IMR-90 (cell line): ENCODE data around the gene USP6NL. TPM values are rescaled to one million over a fixed set of nuclear protein-coding genes. Genes with fewer than 3 reads are reported as not detected.

Experiments used
- ATAC-seq: fragments of 200-7000 bp; cut with Tn5 transposase; 2 replicates; pipeline ENCODE4 v1.9.1; 2020; ENCODE audit warnings: low read depth, mild to moderate bottlenecking, moderate library complexity
- BruUV-seq: library from RNA; stranded (reverse); fragments of 400-500 nt; replicated peaks from 2 replicates; lab custom pipeline; 2021; lab: Mats Ljungman, UMichigan
- CTCF ChIA-PET: fragments of 300-600 bp; formaldehyde crosslinking; extraction: SDS; loops from one replicate; lab custom pipeline; 2021; ENCODE audit warnings: antibody characterized with exemption; lab: Yijun Ruan, JAX
- POLR2A ChIA-PET: fragments of 300-600 bp; sonication (Branson Sonifier 250); formaldehyde crosslinking; loops from one replicate; lab custom pipeline; 2022; ENCODE audit warnings: antibody characterized with exemption; ENCODE audit not compliant: unreplicated experiment; lab: Charles Lee
- DNase-seq: peaks from one replicate; pipeline ENCODE4 v3.0.0; 2013
- H2AFZ ChIP-seq: replicated peaks from 2 replicates; pipeline ENCODE3; 2013; ENCODE audit warnings: low read length, mild to moderate bottlenecking; ENCODE audit not compliant: poor library complexity
- H2AK5ac ChIP-seq: 2 replicates; pipeline ENCODE4 v1.6.1; 2013; ENCODE audit warnings: low read depth, low read length, inconsistent platforms
- H2AK9ac ChIP-seq: replicated peaks from 2 replicates; pipeline ENCODE3; 2013; ENCODE audit warnings: mild to moderate bottlenecking, low read depth, low read length, moderate library complexity; ENCODE audit not compliant: poor library complexity
- H2BK120ac ChIP-seq: 2 replicates; pipeline ENCODE4 v1.6.1; 2013; ENCODE audit warnings: low read depth, low read length, inconsistent platforms
- H2BK15ac ChIP-seq: 3 replicates; pipeline ENCODE4 v1.6.1; 2013; ENCODE audit warnings: low read depth, low read length, inconsistent platforms
- H2BK20ac ChIP-seq: 2 replicates; pipeline ENCODE4 v1.6.1; 2013; ENCODE audit warnings: low read depth, mild to moderate bottlenecking, inconsistent platforms, low read length, moderate library complexity
- H2BK5ac ChIP-seq: 2 replicates; pipeline ENCODE4 v1.6.1; 2013; ENCODE audit warnings: mild to moderate bottlenecking, low read depth, low read length, inconsistent platforms; ENCODE audit not compliant: poor library complexity, severe bottlenecking
- H3K14ac ChIP-seq: replicated peaks from 2 replicates; pipeline ENCODE4 v1.6.1; 2013; ENCODE audit warnings: low read depth, low read length, inconsistent platforms
- H3K18ac ChIP-seq: 2 replicates; pipeline ENCODE4 v1.6.1; 2013; ENCODE audit warnings: low read depth, low read length, control low read depth
- H3K23ac ChIP-seq: 2 replicates; pipeline ENCODE4 v1.6.1; 2013; ENCODE audit warnings: low read depth, low read length, inconsistent platforms
- H3K27ac ChIP-seq: 2 replicates; pipeline ENCODE4 v1.5.1; 2013; ENCODE audit warnings: mild to moderate bottlenecking, control low read depth, low read length; ENCODE audit not compliant: insufficient read depth
- H3K27me3 ChIP-seq: 2 replicates; pipeline ENCODE4 v1.6.1; 2013; ENCODE audit warnings: low read length; ENCODE audit not compliant: control insufficient read depth, insufficient read depth
- H3K36me3 ChIP-seq: 2 replicates; pipeline ENCODE4 v1.6.1; 2013; ENCODE audit warnings: low read length, mixed read lengths; ENCODE audit not compliant: control insufficient read depth, insufficient read depth
- H3K4ac ChIP-seq: 2 replicates; pipeline ENCODE4 v1.6.1; 2013; ENCODE audit warnings: low read depth, low read length, inconsistent platforms
- H3K4me1 ChIP-seq: 2 replicates; pipeline ENCODE4 v1.6.1; 2013; ENCODE audit warnings: low read length, mixed read lengths; ENCODE audit not compliant: control insufficient read depth, insufficient read depth
- H3K4me2 ChIP-seq: 2 replicates; pipeline ENCODE4 v1.6.1; 2013; ENCODE audit warnings: low read depth, mild to moderate bottlenecking, control low read depth, low read length, moderate library complexity
- H3K4me3 ChIP-seq: 2 replicates; pipeline ENCODE4 v1.5.1; 2013; ENCODE audit warnings: low read depth, mild to moderate bottlenecking, control low read depth, low read length, moderate library complexity; ENCODE audit not compliant: insufficient read depth
- H3K56ac ChIP-seq: 2 replicates; pipeline ENCODE4 v1.6.1; 2013; ENCODE audit warnings: low read length, inconsistent platforms; ENCODE audit not compliant: insufficient read depth; ENCODE audit errors: extremely low read depth
- H3K79me1 ChIP-seq, 2 experiments: 2 replicates each; pipeline ENCODE4 v1.6.1; 2013; ENCODE audit warnings: low read length in 2 of 2, inconsistent platforms in 1 of 2, low read depth in 1 of 2
- H3K9ac ChIP-seq: 2 replicates; pipeline ENCODE4 v1.6.1; 2013; ENCODE audit warnings: low read depth, low read length, control low read depth
- H3K9me1 ChIP-seq: 2 replicates; pipeline ENCODE4 v1.6.1; 2013; ENCODE audit warnings: low read length, inconsistent platforms; ENCODE audit not compliant: insufficient read depth
- H3K9me3 ChIP-seq: 2 replicates; pipeline ENCODE4 v1.6.1; 2013; ENCODE audit warnings: low read length; ENCODE audit not compliant: control insufficient read depth, insufficient read depth
- H4K20me1 ChIP-seq: 2 replicates; pipeline ENCODE4 v1.6.1; 2013; ENCODE audit warnings: low read length, inconsistent platforms; ENCODE audit not compliant: insufficient read depth
- H4K5ac ChIP-seq: 2 replicates; pipeline ENCODE4 v1.6.1; 2013; ENCODE audit warnings: mild to moderate bottlenecking, low read depth, low read length, control low read depth
- H4K8ac ChIP-seq, 2 experiments: 2 replicates each; pipeline ENCODE4 v1.6.1; 2013; ENCODE audit warnings: low read depth in 2 of 2, low read length in 2 of 2, control low read depth in 1 of 2, inconsistent platforms in 1 of 2
- H4K91ac ChIP-seq: 2 replicates; pipeline ENCODE4 v1.6.1; 2013; ENCODE audit warnings: low read depth, low read length, inconsistent platforms; ENCODE audit not compliant: insufficient read depth
- CHD1 ChIP-seq: IDR thresholded peaks from 2 replicates; pipeline ENCODE4 v1.6.1; 2012; ENCODE audit warnings: low read depth, low read length, improper control_type of control experiment
- FOS ChIP-seq: fragments of 150-350 bp; IDR thresholded peaks from 2 replicates; pipeline ENCODE4 v1.6.1; 2016; ENCODE audit warnings: low read depth, low read length
- MAFK ChIP-seq: IDR thresholded peaks from 2 replicates; pipeline ENCODE4 v1.6.1; 2012; ENCODE audit warnings: low read depth, low read length, improper control_type of control experiment
- NFE2L2 ChIP-seq: fragments of 150-350 bp; IDR thresholded peaks from 2 replicates; pipeline ENCODE4 v1.6.1; 2016; ENCODE audit warnings: low read depth, mild to moderate bottlenecking, low read length
- POLR2A ChIP-seq: IDR thresholded peaks from 2 replicates; pipeline ENCODE4 v1.6.1; 2012; ENCODE audit warnings: mild to moderate bottlenecking, low read depth, low read length
- RCOR1 ChIP-seq: IDR thresholded peaks from 2 replicates; pipeline ENCODE4 v1.6.1; 2012; ENCODE audit warnings: mild to moderate bottlenecking, low read length, improper control_type of control experiment; ENCODE audit not compliant: insufficient replicate concordance
- WGBS, 2 experiments: methylation state at CpG; one replicate each; pipeline versions ENCODE4 v1.1.5 to v1.1.7; 2013; ENCODE audit warnings: missing lambda C conversion rate in 2 of 2; ENCODE audit not compliant: insufficient read length in 1 of 2; ENCODE audit errors: extremely low coverage in 2 of 2; 5-methylcytosine and 5-hydroxymethylcytosine counted together
- dilution Hi-C: fragments of 300-500 bp; cut with HindIII; formaldehyde crosslinking; loops from one replicate; pipeline ENCODE4 v1.14.3; 2018; ENCODE audit warnings: low sequenced_read_pairs; ENCODE audit not compliant: unreplicated experiment
- in situ Hi-C: fragments of 300-500 bp; cut with MboI; formaldehyde crosslinking; loops from 3 replicates; pipeline ENCODE4 v1.14.3; 2019; ENCODE audit warnings: low sequenced_read_pairs, inconsistent platforms, mixed read lengths
- intact Hi-C: fragments of 100-400 bp; cut with micrococcal nuclease; formaldehyde crosslinking; loops from 2 replicates; pipeline ENCODE4 v1.10.0; 2022
- polyA plus RNA-seq, 3 experiments: library from polyadenylated mRNA; depleted of rRNA; stranded (reverse); fragments of >200 nt; gene quantifications; 2 replicates each; pipeline ENCODE4 v1.2.3, GENCODE V29; 2012; ENCODE audit warnings: low replicate concordance in 1 of 3
- total RNA-seq: library from RNA; depleted of rRNA; stranded (reverse); fragments of >200 nt; gene quantifications from 2 replicates; pipeline ENCODE4 v1.2.3, GENCODE V29; 2012
- TF ChIP-seq, protein P1 (sequence below): fragments of 150-350 bp; IDR thresholded peaks from 2 replicates; pipeline ENCODE4 v1.6.1; 2017; ENCODE audit warnings: mild to moderate bottlenecking, antibody characterized with exemption, low read length, low read depth

USP6NL gene
- total and polyA plus RNA-seq, 2 of the 4 experiments (the other 2 are of a cell fraction): 7.8 to 9.1 TPM

GRCh38 chr10:11522821-11523245, 88.6 kb downstream of the USP6NL start:
- no CpG with 5 or more reads among the region's 4 CpGs for WGBS, 2 experiments
- Histone ChIP-seq H2BK20ac (no peak overlapping the region), H4K20me1 (no peaks in the 10 kb centered on the region), H3K9ac (no peak overlapping the region), H3K4ac (no peak overlapping the region), H3K9me3 (no peaks in the 10 kb centered on the region), H3K23ac (no peak overlapping the region), H2AK9ac (no peak overlapping the region), H2AK5ac (no peak overlapping the region), H3K4me2 (no peak overlapping the region), H3K14ac (no peak overlapping the region), H2BK120ac (no peak overlapping the region), H3K18ac (no peak overlapping the region), H4K91ac (no peak overlapping the region), H2BK15ac (no peak overlapping the region), H3K56ac (no peak overlapping the region), H3K79me1 (peaks cover 3 to 7% of the 10 kb centered on the region in 2 experiments; a peak in 3 of 4 replicates), H3K4me1 (0 out of 2 replicates have a peak, but pooled peaks cover 3% of the 10 kb centered on the region), H3K36me3 (no peaks in the 10 kb centered on the region), H3K27me3 (no peaks in the 10 kb centered on the region), H2BK5ac (no peak overlapping the region), H3K4me3 (no peak overlapping the region), H3K27ac (no peak overlapping the region), H2AFZ (no peak overlapping the region), H4K5ac (no peak overlapping the region), H4K8ac (no peak overlapping the region), H3K9me1 (peaks cover 3% of the 10 kb centered on the region; the same call in 1 of the 2 replicates)
- ChIA-PET CTCF (no interaction called here), POLR2A (interaction anchor here (0.5 kb wide), 1 partner anchor 223 kb away, joined by 4 read pairs; no protein-coding TSS in a partner anchor)
- no peak for DNase-seq
- TF ChIP-seq RCOR1 (no peak), NFE2L2 (no peak), FOS (no peak), CHD1 (no peak), POLR2A (no peak), MAFK (no peak)
- TF ChIP-seq, protein P1, sequence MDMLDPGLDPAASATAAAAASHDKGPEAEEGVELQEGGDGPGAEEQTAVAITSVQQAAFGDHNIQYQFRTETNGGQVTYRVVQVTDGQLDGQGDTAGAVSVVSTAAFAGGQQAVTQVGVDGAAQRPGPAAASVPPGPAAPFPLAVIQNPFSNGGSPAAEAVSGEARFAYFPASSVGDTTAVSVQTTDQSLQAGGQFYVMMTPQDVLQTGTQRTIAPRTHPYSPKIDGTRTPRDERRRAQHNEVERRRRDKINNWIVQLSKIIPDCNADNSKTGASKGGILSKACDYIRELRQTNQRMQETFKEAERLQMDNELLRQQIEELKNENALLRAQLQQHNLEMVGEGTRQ: no peak
- no TSS peak for BruUV-seq
- in situ Hi-C loops (no loop called here), dilution Hi-C loops (no loop called here), intact Hi-C loops (no loop called here)
- ATAC-seq: no peak
